GM18526 (cell line): ENCODE measurements around the gene USP50.

Experiments
- POLR2A ChIP-seq: IDR thresholded peaks from 3 replicates; pipeline ENCODE4 v1.6.1; 2011; ENCODE audit not compliant: insufficient read length; ENCODE audit errors: extremely low read depth

Gene USP50

DNA sequence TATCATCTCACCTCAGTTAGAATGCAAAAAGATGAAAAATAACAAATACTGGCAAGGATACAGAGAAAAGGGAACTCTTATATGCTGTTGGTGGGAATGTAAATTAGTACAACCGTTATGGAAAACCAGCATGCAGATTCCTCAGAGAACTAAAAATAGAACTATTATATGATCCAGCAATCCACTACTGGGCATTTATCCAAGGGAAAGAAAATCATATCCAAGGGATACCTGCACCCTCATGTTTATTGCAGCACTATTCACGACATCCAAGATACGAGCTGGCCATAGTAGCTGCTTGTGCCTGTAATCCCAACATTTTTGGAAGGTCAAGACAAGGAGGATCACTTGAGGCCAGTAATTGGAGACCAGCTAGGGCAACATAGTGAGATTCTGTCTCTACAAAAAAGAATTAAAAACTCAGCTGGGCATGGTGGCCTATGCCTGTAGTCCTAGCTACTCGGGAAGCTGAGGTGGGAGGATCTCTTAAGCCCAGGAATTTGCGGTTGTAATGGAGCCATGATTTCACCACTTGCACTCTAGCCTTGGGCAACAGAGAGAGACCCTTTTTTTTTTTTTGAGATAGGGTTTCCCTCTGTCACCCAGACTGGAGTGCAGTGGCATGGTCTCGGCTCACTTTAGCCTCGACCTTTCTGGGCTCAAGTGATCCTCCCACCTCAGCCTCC is 26.6 kb downstream of the USP50 start:
- TF ChIP-seq POLR2A: no peak

DNA sequence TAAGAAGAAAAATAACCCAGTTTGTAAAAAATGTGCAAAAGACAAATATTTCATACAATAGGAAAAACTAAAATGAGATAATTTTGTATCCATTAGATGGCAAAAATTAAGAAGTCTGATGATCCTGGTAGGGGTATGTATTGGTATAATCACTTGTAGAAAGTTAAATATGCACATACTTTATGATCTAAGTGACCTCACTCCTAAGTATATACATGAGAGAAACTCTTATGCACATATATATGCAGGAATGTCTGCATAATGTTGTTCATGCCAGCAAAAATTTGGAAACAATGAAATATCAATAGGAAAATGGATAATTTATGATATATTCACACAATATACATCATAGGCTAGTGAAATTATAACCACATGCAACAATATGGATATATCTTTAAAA is 33.5 kb downstream of the USP50 start:
- no peak for TF ChIP-seq POLR2A

DNA sequence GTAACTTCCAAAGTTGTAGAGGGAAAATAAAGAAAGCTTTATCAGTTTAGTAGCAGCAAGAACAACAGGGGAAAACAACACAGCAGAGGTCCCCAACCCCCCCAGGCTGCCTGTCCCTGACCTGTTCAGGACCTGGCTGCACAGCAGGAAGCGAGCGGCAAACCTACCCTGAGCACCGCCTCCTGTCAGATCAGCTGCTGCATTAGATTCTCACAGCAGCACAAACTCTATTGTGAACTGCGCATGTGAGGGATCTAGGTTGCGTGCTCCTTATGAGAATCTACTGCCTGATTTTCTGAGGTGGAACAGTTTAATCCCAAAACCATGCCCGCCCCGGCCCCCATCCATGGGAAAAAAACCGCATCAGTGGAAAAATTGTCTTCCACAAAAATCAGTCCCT is 40.3 kb downstream of the USP50 start:
- no peak for TF ChIP-seq POLR2A

DNA sequence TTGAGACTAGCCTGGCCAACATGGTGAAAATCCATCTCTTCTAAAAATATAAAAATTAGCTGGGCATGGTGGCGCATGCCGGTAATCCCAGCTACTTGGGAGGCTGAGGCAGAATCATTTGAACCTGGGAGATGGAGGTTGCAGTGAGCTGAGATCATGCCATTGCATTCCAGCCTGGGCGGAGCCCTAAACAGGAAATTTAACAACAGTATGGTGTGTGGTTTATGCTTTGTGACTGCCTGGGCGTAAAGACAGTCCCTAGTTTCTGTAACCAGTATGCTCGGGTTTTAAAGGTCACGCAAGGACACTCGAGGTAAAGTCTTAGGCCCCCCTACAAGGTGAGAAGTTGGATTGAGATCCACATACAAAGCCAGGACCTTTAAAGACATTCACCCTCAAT is 43.3 kb downstream of the USP50 start:
- no peak for TF ChIP-seq POLR2A

- TF ChIP-seq POLR2A: no peak
These were observed 44.7 kb downstream of the USP50 start for GRCh38 chr15:50501815-50502214.

DNA sequence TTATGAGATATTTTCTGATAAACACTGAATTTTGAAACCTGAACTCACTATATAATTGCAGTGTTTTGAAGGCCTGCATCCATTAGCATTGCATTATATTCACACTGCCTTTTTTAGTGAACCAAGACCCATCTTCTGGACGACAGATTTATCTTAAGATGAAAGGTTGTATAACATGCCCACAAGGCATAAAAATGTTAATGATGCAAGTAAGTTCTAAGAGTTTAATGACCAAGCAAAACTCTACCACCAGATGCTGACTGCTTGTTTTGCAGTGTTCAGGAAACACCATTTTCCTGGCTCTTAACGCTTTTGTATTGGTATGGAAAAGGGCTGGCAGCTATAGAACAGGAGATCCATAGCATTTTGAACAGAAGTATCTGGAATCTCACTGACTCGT is 46.1 kb downstream of the USP50 start:
- TF ChIP-seq POLR2A: no peak

DNA sequence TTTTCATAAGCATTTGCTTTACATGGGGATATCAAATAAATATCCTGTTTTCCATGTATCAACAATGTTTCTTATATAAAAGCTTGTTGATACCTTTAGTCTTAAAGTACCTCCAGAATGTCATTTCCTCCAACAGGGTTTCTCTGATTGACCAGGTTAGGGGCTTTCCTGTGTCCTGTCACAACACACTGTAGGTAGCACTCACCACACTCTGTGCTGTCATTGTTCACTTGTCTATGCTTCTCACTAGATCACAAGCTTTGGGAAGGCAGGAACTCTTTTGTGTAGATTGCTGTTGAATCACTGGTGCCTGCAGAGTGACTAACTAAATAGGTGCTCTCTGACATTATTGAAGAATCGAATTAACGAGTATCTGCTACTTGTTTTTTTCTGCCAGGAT is 49.8 kb downstream of the USP50 start:
- TF ChIP-seq POLR2A: no peak

GRCh38 chr15:50493625-50494024 is 52.8 kb downstream of the USP50 start:
- no peak for TF ChIP-seq POLR2A

- no peak for TF ChIP-seq POLR2A
These were observed 59.2 kb downstream of the USP50 start for GRCh38 chr15:50487287-50487686.

DNA sequence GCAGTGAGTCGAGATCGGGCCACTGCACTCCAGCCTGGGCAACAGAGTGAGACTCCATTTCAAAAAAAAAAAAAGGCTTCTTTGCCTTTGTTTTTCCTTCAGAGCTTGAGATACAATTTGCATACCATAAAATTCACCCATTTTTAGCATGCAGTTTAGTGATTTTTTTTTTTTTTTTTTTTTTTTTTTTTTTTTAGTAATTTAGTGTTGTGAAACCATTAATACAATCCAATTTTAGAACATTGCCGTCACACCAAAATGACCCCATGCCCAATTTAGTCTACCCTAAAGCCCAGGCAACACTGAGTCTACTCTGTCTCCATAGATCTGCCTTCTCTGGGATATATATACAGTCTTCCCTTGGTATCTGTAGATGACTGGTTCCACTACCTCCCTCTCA is 61.1 kb downstream of the USP50 start:
- no peak for TF ChIP-seq POLR2A

DNA sequence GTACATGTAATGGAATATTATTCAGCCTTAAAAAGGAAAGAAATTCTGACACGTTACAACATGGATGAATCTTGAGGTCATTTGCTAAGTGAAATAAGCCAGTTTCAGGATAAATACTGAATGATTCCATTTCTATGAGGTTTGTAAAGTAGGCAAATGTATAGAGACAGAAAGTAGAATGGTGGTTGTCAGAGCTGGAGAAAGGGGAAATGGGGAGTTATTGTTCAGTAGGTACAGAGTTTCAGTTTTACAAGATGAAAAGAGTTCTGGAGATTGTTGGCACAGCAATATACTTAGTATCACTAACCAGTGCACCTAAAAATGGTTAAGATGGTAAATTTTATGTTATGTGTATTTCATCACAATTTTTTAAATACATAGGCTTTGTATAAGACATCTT is 61.7 kb downstream of the USP50 start:
- no peak for TF ChIP-seq POLR2A

DNA sequence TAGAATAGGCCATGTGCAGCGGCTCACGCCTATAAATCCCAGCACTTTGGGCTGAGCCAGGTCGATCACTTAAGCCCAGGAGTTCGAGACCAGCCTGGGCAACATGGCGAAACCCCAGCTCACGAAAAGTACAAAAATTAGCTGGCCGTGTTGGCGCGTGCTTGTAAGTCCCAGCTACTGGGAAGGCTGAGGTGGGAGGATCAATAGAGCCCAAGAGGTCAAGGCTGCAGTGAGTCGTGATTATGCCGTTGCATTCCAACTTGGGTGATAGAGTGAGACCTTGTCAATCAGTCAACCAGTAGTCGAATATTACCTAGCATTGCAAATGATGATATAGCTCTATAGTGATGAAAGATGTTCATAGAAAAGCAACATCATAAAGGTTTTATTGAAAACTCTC is 70.3 kb downstream of the USP50 start:
- TF ChIP-seq POLR2A: no peak

DNA sequence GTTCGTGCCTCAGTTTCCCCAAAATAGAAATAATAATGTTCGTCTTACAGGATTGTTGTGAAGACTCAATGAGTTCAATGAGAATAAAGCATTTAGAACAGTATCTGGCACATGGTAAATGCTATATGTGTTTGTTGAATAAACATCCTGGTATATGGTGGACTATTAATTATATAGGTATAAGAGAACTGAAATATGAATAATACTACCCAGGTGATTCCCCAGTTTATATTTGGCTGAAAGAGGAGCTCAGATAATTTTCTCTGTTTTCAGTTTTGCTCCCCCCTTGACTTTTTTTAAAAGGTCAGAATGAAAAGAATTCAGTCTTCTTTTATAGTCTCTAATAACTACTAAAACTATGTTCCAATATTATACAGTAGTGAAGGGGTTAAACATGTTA is 75.4 kb downstream of the USP50 start:
- TF ChIP-seq POLR2A: no peak

GRCh38 chr15:50463423-50464358 is 82.8 kb downstream of the USP50 start:
- TF ChIP-seq POLR2A: no peak

- no peak for TF ChIP-seq POLR2A
These were observed 87.9 kb downstream of the USP50 start for GRCh38 chr15:50458348-50459112.

GRCh38 chr15:50452927-50453326 is 93.5 kb downstream of the USP50 start:
- TF ChIP-seq POLR2A: no peak
